GM23338 (cell line): ENCODE results near the gene ZNF248.

Experiments
- CREB1 ChIP-seq: fragments of 250-450 bp; sonication (Bioruptor Pico); IDR thresholded peaks from 2 replicates; pipeline ENCODE4 v1.5.0; 2020; ENCODE audit warnings: low read depth, mild to moderate bottlenecking, moderate library complexity
- EZH2 ChIP-seq: fragments of 200-600 bp; sonication (generic); IDR thresholded peaks from one replicate; pipeline ENCODE4 v1.8.0; 2017; ENCODE audit warnings: antibody characterized with exemption, mild to moderate bottlenecking, low read depth; ENCODE audit not compliant: unreplicated experiment
- EZH2phosphoT487 ChIP-seq: fragments of 200-600 bp; sonication (generic); IDR thresholded peaks from one replicate; pipeline ENCODE4 v1.8.1; 2018; ENCODE audit warnings: antibody characterized with exemption; ENCODE audit not compliant: unreplicated experiment
- JUNB ChIP-seq: IDR thresholded peaks from one replicate; pipeline ENCODE4 v1.6.1; 2016; ENCODE audit warnings: antibody characterized with exemption; ENCODE audit not compliant: unreplicated experiment
- NANOG ChIP-seq: IDR thresholded peaks from 2 replicates; pipeline ENCODE4 v1.6.1; 2016; ENCODE audit warnings: antibody characterized with exemption, borderline replicate concordance
- POLR2AphosphoS5 ChIP-seq: IDR thresholded peaks from 2 replicates; pipeline ENCODE4 v1.6.1; 2016; ENCODE audit warnings: antibody characterized with exemption, low read depth
- STAT1 ChIP-seq: IDR thresholded peaks from one replicate; pipeline ENCODE4 v1.6.1; 2016; ENCODE audit warnings: antibody characterized with exemption; ENCODE audit not compliant: unreplicated experiment
- ZNF331 ChIP-seq: fragments of 250-450 bp; sonication (Bioruptor Pico); IDR thresholded peaks from 2 replicates; pipeline ENCODE4 v1.5.0; 2020; ENCODE audit warnings: low read depth, mild to moderate bottlenecking, moderate library complexity
- TF ChIP-seq, protein P1 (sequence below), 2 experiments: fragments of 200-600 bp in 1 of 2; sonication (generic) in 1 of 2; conservative IDR thresholded peaks; 2 replicates each; pipeline versions ENCODE4 v1.5.1 to v1.6.1; 2016 to 2017; ENCODE audit warnings: antibody characterized with exemption in 2 of 2, low read depth in 2 of 2, mild to moderate bottlenecking in 2 of 2, moderate library complexity in 1 of 2
- TF ChIP-seq, protein P2 (sequence below): IDR thresholded peaks from one replicate; pipeline ENCODE4 v1.6.1; 2018; ENCODE audit warnings: antibody characterized with exemption; ENCODE audit not compliant: unreplicated experiment
- TF ChIP-seq, protein P3 (sequence below): IDR thresholded peaks from 2 replicates; pipeline ENCODE4 v1.6.1; 2016; ENCODE audit warnings: antibody characterized with exemption
- TF ChIP-seq, protein P4 (sequence below): fragments of 250-450 bp; sonication (Bioruptor Pico); IDR thresholded peaks from 2 replicates; pipeline ENCODE4 v1.5.0; 2020; ENCODE audit warnings: mild to moderate bottlenecking, moderate library complexity

DNA sequence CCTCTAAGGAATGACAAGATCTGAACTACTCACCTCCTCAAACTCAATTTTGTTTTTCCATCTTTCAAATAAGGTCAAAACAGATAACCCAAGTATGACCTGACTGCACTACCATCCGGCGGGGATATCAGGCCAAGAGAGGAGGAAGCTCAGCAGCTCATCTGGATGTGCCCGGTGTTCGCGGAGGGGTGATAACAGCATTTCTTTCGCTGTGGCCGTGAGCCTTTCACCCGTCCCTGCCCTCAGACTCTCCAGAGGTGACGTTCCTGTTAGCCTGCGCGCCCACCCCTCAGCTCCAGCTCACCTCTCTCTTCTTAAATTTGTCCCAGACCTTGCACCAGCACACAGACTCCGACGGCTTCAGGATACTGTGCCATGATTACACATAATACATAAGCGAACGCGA, 526 bp downstream of the ZNF248 start:
- TF ChIP-seq, protein P1, sequence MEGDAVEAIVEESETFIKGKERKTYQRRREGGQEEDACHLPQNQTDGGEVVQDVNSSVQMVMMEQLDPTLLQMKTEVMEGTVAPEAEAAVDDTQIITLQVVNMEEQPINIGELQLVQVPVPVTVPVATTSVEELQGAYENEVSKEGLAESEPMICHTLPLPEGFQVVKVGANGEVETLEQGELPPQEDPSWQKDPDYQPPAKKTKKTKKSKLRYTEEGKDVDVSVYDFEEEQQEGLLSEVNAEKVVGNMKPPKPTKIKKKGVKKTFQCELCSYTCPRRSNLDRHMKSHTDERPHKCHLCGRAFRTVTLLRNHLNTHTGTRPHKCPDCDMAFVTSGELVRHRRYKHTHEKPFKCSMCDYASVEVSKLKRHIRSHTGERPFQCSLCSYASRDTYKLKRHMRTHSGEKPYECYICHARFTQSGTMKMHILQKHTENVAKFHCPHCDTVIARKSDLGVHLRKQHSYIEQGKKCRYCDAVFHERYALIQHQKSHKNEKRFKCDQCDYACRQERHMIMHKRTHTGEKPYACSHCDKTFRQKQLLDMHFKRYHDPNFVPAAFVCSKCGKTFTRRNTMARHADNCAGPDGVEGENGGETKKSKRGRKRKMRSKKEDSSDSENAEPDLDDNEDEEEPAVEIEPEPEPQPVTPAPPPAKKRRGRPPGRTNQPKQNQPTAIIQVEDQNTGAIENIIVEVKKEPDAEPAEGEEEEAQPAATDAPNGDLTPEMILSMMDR (conservative IDR thresholded peaks at IDR 0.05; ENCODE audit: low read depth in 2 of 2) = no peak
- no peak for TF ChIP-seq POLR2AphosphoS5
- TF ChIP-seq EZH2phosphoT487 = no peak
- TF ChIP-seq NANOG = no peak
- TF ChIP-seq, protein P2, sequence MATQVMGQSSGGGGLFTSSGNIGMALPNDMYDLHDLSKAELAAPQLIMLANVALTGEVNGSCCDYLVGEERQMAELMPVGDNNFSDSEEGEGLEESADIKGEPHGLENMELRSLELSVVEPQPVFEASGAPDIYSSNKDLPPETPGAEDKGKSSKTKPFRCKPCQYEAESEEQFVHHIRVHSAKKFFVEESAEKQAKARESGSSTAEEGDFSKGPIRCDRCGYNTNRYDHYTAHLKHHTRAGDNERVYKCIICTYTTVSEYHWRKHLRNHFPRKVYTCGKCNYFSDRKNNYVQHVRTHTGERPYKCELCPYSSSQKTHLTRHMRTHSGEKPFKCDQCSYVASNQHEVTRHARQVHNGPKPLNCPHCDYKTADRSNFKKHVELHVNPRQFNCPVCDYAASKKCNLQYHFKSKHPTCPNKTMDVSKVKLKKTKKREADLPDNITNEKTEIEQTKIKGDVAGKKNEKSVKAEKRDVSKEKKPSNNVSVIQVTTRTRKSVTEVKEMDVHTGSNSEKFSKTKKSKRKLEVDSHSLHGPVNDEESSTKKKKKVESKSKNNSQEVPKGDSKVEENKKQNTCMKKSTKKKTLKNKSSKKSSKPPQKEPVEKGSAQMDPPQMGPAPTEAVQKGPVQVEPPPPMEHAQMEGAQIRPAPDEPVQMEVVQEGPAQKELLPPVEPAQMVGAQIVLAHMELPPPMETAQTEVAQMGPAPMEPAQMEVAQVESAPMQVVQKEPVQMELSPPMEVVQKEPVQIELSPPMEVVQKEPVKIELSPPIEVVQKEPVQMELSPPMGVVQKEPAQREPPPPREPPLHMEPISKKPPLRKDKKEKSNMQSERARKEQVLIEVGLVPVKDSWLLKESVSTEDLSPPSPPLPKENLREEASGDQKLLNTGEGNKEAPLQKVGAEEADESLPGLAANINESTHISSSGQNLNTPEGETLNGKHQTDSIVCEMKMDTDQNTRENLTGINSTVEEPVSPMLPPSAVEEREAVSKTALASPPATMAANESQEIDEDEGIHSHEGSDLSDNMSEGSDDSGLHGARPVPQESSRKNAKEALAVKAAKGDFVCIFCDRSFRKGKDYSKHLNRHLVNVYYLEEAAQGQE = no peak
- TF ChIP-seq STAT1 = no peak
- no peak for TF ChIP-seq ZNF331 (CRISPR knock-in tag)
- TF ChIP-seq, protein P3, sequence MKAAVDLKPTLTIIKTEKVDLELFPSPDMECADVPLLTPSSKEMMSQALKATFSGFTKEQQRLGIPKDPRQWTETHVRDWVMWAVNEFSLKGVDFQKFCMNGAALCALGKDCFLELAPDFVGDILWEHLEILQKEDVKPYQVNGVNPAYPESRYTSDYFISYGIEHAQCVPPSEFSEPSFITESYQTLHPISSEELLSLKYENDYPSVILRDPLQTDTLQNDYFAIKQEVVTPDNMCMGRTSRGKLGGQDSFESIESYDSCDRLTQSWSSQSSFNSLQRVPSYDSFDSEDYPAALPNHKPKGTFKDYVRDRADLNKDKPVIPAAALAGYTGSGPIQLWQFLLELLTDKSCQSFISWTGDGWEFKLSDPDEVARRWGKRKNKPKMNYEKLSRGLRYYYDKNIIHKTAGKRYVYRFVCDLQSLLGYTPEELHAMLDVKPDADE = no peak
- no peak for TF ChIP-seq EZH2
- TF ChIP-seq CREB1 (CRISPR knock-in tag) = no peak
- TF ChIP-seq JUNB = no peak
- TF ChIP-seq, protein P4, sequence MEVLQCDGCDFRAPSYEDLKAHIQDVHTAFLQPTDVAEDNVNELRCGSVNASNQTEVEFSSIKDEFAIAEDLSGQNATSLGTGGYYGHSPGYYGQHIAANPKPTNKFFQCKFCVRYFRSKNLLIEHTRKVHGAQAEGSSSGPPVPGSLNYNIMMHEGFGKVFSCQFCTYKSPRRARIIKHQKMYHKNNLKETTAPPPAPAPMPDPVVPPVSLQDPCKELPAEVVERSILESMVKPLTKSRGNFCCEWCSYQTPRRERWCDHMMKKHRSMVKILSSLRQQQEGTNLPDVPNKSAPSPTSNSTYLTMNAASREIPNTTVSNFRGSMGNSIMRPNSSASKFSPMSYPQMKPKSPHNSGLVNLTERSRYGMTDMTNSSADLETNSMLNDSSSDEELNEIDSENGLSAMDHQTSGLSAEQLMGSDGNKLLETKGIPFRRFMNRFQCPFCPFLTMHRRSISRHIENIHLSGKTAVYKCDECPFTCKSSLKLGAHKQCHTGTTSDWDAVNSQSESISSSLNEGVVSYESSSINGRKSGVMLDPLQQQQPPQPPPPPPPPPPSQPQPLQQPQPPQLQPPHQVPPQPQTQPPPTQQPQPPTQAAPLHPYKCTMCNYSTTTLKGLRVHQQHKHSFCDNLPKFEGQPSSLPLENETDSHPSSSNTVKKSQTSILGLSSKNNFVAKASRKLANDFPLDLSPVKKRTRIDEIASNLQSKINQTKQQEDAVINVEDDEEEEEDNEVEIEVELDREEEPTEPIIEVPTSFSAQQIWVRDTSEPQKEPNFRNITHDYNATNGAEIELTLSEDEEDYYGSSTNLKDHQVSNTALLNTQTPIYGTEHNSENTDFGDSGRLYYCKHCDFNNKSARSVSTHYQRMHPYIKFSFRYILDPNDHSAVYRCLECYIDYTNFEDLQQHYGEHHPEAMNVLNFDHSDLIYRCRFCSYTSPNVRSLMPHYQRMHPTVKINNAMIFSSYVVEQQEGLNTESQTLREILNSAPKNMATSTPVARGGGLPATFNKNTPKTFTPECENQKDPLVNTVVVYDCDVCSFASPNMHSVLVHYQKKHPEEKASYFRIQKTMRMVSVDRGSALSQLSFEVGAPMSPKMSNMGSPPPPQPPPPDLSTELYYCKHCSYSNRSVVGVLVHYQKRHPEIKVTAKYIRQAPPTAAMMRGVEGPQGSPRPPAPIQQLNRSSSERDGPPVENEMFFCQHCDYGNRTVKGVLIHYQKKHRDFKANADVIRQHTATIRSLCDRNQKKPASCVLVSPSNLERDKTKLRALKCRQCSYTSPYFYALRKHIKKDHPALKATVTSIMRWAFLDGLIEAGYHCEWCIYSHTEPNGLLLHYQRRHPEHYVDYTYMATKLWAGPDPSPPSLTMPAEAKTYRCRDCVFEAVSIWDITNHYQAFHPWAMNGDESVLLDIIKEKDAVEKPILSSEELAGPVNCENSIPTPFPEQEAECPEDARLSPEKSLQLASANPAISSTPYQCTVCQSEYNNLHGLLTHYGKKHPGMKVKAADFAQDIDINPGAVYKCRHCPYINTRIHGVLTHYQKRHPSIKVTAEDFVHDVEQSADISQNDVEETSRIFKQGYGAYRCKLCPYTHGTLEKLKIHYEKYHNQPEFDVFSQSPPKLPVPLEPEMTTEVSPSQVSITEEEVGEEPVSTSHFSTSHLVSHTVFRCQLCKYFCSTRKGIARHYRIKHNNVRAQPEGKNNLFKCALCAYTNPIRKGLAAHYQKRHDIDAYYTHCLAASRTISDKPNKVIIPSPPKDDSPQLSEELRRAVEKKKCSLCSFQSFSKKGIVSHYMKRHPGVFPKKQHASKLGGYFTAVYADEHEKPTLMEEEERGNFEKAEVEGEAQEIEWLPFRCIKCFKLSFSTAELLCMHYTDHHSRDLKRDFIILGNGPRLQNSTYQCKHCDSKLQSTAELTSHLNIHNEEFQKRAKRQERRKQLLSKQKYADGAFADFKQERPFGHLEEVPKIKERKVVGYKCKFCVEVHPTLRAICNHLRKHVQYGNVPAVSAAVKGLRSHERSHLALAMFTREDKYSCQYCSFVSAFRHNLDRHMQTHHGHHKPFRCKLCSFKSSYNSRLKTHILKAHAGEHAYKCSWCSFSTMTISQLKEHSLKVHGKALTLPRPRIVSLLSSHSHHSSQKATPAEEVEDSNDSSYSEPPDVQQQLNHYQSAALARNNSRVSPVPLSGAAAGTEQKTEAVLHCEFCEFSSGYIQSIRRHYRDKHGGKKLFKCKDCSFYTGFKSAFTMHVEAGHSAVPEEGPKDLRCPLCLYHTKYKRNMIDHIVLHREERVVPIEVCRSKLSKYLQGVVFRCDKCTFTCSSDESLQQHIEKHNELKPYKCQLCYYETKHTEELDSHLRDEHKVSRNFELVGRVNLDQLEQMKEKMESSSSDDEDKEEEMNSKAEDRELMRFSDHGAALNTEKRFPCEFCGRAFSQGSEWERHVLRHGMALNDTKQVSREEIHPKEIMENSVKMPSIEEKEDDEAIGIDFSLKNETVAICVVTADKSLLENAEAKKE (CRISPR knock-in tag) = no peak
